NCI-H774 (cell line): ENCODE measurements around the gene OFD1.

Experiments used
- DNase-seq: peaks from one replicate; lab custom pipeline; 2025; lab: John Stamatoyannopoulos, UW

OFD1 gene

GRCh38 chrX:13798184-13798583 is 63.6 kb downstream of the OFD1 start:
- DNase-seq: no peak

GRCh38 chrX:13803116-13803515 is 68.6 kb downstream of the OFD1 start:
- DNase-seq: no peak

GRCh38 chrX:13805241-13805640 is 70.7 kb downstream of the OFD1 start:
- no peak for DNase-seq

GRCh38 chrX:13808293-13808692 is 73.7 kb downstream of the OFD1 start:
- no peak for DNase-seq

DNA sequence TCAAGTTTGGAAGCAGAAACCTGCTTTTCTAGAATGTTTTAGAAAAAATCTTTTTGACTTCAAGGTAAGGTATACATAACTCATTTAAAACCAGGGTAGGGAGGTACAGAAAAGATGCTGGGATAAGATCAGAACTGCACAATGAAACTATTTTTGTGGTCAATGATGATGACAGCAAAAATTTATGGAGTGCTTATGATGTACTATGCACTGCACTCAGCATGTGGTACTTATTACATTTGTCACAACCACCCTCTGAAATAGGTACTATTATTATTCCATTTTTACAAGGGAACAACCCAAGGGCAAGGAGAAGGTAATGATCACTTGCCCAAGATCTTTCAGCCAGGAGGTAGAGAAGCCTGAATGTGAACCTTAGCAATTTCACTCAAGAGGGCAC is 74.3 kb downstream of the OFD1 start:
- DNase-seq: no peak

- DNase-seq: no peak
Measured at GRCh38 chrX:13815664-13816063, 81.1 kb downstream of the OFD1 start.

- no peak for DNase-seq
Measured at GRCh38 chrX:13816176-13816575, 81.6 kb downstream of the OFD1 start.

- DNase-seq: no peak
Measured at GRCh38 chrX:13816643-13817627, 82.4 kb downstream of the OFD1 start, which contains the start of gene GPM6B. Gene GPM6B (minus strand): TSS chrX:13817093. CDS start chrX:13816904, 189 bp downstream.
